Mesenteric fat pad (tissue), 1 donor: ENCODE results near the gene RRP12. TPM values are rescaled to one million over a fixed set of nuclear protein-coding genes. Genes with fewer than 3 reads are reported as not detected.

Source experiments
- DNase-seq: peaks from one replicate; pipeline ENCODE4 v3.0.0-alpha.2; 2020; ENCODE audit warnings: low spot score
- total RNA-seq: library from RNA; stranded (reverse); fragmentation: NEBNext Ultra II Directional; extraction: Animal tissue kit (Norgen Biotek cat#: 25700); gene quantifications from one replicate; pipeline ENCODE4 v1.2.1, GENCODE V29; 2021
- donor health status: DM: yes; HTN: yes; CAD: no.

RRP12 gene
- total RNA-seq, 1 donor from 2014 or later, result 38.6 TPM

DNA sequence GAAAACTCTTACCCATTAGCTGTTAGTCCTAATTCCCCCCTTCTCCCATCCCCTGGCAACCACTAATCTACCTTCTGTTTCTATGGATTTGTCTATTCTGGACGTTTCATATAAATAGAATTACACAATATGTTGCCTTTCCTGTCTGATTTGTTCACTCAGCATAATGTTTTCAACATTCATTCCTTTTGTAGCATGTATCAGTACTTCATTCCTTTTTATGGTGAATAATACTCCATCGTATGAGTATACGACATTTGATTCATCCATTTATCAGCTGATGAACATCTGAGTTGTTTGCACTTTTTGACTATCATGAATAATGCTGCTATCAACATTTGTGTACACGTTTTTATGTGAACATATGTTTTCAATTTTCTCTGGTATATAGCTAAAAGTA, 86.5 kb downstream of the RRP12 start:
- DNase-seq, result no peak

DNA sequence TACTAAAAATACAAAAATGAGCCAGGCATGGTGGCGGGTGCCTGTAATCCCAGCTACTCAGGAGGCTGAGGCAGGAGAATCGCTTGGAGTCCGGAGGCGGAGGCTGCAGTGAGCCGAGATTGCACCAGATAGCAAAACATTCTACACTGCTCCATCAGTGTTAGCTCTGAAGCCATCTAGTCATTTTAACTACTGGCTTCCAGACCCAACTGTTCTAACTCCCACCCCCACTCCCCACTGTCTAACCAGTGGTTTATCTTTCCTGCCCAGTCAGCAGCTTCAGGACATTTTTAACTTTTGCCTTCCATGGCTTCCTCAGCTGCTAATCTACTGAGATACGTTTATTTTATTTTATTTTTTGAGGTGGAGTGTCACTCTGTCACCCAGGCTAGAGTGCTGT, 88.2 kb downstream of the RRP12 start:
- no peak for DNase-seq

DNA sequence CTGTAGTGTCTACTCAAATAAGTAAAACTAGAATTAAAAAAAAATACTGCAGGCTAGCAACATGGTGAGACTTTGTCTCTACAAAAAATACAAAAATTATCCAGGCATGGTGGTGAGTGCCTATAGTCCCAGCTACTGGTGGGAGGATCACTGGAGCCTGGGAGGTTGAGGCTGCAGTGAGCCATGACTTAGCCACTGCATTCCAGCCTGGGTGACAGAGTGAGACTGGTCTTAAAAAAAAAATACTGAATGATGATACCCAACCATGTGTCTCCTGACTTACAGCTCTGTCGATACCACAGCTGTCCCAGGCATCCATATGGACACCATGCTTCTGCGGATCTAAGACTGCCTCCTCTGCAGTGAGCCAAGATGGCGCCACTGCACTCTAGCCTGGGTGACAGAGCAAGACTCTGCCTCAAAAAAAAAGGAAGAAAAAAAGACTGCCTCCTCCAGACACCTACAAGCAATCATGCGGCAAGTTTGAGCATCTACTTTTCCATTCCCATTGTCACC, 90.0 kb downstream of the RRP12 start:
- no peak for DNase-seq

DNA sequence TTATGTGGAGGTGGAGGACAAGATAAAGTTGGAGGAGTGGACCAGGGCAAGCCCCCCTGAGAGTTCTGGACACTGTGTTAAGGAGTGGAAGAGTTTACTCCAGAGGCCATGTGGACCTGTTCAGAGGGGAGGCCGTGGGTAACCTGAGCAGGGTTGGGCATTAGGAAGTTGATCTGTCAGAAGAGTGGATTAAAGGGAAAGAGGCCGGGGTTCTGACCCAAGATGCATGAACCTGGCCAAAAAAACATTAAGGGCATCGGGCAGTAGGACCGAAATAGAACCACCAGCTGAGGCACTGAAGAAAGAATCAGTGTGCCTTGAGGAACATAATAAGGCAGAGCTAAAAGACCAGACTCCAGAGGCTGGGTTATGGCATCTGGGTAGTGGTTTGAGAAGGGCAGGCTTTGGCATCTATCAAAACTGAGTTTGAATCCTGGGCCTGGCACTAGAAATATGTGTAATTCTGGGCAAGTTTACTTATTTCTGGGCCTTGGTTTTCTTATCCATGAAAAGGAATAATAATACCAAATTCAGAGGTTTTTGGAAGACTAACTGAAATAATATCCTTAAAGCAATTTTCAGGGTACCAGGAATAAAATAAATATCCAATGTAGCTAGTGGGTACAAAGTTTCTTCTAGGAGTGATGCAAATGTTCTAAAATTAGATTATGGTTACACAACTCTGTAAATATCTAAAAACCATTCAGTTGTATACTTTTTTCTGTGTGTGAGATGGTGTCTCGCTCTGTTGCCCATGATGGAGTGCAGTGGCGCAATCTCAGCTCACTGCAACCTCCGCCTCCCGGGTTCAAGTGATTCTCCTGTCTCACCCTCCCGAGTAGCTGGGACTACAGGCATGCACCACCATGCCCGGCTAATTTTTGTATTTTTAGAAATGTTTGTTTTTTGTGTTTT, 93.0 kb downstream of the RRP12 start:
- no peak for DNase-seq

DNA sequence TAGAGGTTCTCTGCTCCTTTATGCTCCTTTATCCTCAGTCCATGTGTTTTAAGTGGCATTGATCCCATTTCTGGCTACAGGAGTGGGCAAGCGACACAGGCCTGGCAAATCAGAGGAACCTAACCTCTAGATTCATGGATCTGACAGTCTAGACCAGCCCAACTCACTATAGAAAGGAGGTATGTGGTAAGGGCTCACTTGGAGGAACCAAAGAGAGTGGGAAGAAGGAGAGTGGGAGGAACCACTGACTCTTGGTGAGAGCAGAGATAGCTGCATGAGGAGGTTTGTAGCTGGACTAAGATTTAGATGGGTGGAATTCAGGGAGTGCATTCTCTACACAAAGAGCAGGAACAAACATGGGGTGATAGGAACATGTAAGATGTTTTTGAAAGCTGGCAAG, 93.7 kb downstream of the RRP12 start:
- DNase-seq, result no peak

Other genes starting within 250 kb of the RRP12 start
- gene SLIT1, start 215.4 kb downstream of the RRP12 start, total RNA-seq, result 0.19 TPM
- gene ARHGAP19, start 108.7 kb downstream of the RRP12 start, total RNA-seq, result 7.9 TPM
- gene FRAT1, start 82.1 kb downstream of the RRP12 start, total RNA-seq, result 8.2 TPM
- gene FRAT2, start 66.6 kb downstream of the RRP12 start, total RNA-seq, result 8.4 TPM
- 190 TPM for gene PGAM1, start 24.9 kb upstream of the RRP12 start, total RNA-seq
- 21.2 TPM for gene EXOSC1, start 44.7 kb upstream of the RRP12 start, total RNA-seq
- 28.0 TPM for gene ZDHHC16, start 44.8 kb upstream of the RRP12 start, total RNA-seq
- 38.0 TPM for gene MMS19, start 97.1 kb upstream of the RRP12 start, total RNA-seq
- gene UBTD1, start 97.6 kb upstream of the RRP12 start, total RNA-seq, result 19.9 TPM
- gene ANKRD2, start 171.4 kb upstream of the RRP12 start, total RNA-seq, result not detected
- 3.8 TPM for gene HOGA1, start 183.0 kb upstream of the RRP12 start, total RNA-seq
- gene C10orf62, start 188.4 kb upstream of the RRP12 start, total RNA-seq, result not detected
- gene MORN4, start 232.2 kb upstream of the RRP12 start, total RNA-seq, result 1.5 TPM
- 22.3 TPM for gene PI4K2A, start 239.3 kb upstream of the RRP12 start, total RNA-seq